ENCODE results near the gene SPATA2.

The SPATA2 gene

DNA sequence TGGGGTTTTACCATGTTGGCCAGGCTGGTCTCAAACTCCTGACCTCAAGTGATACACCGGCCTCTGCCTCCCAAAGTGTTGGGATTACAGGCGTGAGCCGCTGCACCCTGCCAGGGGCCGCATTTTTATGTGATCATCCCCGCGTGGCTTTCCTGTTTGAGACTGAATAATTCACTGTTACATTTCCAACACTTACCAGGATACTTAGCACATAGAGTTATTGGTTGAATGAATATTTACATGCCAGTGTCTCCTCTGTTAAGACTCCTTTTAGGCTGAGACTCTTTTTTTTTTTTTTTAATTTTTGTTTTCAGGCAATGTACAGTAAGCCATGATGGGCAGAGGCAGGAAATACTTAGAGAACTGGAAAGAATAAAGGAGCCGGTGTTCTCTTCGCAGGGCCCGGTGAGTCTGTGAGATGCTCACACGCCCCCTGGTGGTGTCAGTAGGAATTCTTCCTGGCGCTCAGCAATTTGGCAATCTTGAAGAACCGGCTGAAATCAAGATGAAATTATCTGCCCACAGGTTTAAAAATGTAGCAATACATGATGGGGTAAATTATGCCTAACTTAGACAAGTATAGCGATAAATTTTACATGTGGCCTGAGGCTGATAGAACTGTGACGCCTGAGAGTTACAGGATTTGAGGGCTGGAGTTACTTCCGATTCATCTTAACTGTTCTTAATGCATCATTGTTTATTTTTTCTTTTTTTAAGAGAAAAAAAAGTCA, 13.2 kb upstream of the SPATA2 start:
- DNase-seq, result no peak

DNA sequence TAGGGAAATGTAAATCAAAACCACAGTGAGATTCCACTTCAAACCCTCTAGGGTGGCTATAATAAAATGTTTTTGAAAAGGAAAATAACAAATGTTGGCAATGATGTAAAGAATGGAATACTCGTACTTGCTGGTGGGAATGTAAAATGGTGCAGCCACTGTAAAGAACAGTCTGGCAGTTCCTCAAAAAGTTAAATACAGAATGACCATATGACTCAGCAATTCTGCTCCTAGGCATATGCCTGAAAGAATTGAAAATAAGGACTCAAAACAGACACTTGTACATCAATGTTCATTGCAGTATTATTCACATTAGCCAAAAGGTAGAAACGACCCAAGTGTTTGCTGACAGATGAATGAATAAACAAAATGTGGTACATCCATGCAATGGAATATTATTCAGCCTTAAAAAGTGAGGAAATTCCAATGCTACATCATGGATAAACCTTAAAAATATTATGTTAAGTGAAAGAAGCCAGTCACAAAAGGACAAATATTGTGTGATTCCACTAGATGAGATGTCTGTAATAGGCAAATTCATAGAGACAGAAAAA, 10.6 kb upstream of the SPATA2 start:
- DNase-seq, result no peak

DNA sequence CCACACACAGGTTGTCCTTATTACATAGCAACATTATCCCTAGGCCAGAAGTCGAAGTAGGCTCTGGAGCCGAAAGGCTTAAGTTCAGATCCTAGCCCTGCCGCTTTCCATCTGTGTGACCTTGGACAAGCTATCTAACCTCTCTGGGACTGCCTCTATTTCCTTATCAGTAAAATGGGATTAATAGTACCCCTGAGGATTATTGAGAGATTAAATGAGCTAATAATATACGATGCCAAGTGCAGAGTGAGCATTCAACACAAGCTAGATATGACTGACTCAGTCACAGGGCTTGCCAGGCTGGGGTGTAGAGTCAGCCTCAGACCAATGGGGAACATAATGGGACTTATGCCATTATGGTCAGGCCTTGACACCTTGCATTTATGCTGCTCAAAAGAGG, 8.9 kb upstream of the SPATA2 start:
- no peak for DNase-seq

DNA sequence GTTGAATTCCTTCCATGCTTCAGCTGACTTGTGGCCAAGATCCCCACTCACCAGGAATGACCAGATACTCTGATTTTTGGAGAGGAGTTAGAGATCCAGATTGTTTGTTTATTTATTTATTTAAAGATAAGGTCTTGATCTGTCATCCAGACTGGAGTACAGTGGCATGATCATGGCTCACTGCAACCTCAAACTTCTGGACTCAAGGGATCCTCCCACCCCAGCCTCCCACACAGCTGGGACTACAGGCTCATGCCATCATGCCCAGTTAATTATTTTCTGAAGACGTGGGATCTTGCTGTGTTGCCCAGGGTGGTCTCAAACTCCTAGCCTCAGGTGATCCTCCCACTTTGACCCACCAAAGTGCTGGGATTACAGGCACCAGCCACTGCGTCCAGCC, 4.1 kb upstream of the SPATA2 start:
- no peak for DNase-seq

DNA sequence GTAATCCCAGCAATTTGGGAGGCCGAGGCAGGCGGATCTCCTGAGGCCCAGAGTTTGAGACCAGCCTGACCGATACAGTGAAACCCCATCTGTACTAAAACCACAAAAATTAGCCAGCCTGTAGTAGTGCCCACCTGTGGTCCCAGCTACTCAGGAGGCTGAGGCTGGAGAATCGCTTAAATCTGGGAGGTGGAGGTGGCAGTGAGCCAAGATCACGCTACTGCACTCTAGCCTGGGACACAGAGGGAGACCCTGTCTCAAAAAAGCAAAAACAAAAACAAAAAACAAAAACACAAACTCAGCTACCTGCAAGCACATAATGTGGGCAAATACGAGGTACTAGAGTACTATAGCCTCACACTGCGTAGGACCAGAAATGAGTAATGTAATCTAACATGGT, 3.7 kb upstream of the SPATA2 start:
- no peak for DNase-seq

DNA sequence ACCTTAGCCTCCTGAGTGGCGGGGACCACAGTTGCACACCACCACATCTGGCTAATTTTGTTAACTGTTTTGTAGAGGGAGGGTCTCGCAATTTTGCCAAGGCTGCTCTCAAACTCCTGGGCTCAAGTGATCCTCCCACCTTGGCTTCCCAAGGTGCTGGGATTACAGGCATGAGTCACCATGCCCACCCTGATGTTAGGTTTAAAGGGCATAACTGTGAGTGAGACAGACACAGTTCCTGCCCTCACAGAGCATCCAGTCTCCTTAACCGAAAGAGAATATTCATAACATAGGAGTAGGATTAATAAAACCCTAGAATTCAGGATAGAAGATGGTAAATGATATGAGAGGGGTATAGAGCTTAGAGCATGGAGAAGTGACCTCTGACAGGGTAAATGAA, 3.1 kb upstream of the SPATA2 start:
- DNase-seq, result no peak

DNA sequence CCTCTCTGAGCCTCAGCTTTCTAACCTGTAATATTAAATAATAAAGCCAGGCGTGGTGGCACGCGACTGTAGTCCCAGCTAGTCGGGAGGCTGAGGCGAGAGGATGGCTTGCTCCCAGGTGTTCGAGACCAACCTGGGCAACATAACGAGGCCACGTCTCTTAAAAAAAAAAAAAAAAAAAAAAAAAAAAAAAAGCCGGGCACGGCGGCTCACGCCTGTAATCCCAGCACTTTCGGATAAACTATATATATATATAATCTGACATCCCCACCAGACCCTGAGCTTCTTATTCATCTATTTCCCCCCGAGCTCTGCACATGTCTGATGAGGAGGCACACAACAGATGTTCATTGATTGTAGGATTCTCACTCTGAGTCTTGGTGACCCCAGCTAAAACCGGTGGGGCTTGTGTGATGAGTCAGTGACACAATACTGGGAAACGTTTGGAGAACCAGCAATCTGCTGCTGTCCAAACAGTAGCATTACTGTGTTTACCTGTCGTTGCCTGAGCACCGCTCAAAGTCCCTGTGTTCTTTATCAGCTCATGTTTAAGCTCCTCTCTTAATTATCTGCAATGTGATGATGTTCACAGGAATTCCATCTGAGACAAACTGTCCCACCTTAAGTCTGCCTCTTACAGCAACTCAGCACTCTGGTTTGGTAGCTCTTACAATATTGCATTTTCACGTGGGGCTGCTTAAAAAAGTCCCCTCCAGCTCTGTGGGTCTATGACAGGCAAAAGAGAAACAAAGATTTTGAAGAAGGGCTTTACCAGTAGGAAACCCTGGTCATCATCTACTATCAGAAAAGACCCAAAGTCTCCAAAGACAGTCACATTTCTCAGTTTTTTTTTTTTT, 1.0 kb upstream of the SPATA2 start:
- no peak for DNase-seq

DNA sequence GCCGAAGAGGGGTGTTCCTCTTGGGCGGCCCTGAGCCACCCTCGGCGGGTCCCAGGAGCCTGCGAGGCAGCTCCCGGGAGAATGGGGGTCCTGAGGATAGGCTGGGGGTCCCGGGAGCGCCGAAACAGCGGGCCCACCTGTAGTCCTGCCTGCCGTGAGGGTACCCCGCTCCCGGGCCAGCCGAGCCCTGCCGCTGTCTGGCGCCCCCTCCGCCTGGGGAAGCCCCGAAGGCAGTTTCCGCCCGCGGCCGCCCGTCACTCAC, 280 bp downstream of the SPATA2 start:
- DNase-seq, result no peak

DNA sequence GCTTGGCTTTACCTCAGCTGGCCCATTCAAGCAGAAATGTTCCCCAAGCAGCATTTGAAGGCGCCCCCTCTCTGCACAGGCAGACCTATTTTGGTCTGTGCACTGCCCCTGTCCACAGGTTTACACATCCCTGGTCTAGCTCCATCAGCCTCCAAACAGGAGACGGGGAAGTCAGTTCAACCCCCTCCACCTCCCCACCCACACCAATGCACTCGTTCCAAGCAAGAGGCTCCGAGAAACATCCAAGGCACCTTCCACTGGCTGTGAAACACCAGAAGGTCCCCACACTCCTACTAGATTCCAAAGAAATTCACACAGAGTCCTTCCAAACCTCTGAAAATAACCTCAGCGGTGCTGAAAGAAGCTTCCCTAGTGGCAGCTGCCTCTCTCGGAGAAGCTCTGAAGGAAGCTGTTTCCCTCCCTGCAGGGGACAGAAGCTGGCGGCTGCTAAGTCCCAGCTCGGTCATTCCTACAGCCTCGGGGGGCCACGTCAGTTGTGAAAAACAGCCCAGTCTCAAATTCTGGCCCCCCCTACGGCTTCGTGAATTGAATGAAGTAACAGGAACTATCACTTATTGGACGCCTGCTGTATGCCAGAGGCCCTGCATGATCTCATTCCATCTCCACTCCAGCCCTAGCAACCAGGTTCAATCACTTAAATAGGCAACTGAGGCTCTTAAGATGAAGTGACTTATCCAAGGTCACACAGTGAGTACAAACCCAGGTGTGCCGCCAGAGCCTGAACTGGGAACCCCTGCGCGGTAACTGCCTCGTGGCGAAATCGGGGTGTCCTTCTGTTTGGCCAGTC, 815 bp downstream of the SPATA2 start:
- DNase-seq, result no peak

DNA sequence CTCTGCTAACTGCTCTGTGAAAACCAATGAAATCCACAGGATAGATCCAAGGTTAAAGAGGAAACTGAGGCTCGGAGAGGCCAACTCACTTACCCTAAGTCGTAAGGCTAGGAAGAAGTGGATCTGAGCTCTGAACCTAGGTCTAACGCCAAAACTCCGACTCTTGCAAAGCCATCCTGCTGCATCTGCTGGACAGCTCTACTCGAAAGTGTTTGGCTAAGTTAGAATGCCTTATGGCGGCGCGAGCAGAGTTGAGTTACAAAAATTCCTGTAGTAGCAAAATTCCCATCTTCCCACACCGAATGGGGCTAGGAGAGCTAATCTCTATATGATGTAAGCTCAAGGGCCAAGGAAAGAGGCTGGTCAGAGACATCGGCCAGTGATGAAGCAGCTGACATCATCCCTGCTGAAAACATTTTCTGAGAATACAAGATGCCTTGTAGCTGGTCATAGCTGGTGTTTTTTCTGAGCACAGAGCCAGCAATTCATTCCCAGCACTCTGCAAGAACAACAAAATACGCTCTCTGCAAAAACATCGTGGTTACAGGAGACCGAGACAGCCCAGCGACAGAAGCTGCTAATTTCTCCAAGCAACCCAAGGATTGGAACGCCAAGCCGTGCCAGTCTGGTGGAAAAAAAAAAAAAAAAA, 1.8 kb downstream of the SPATA2 start:
- DNase-seq, result no peak

DNA sequence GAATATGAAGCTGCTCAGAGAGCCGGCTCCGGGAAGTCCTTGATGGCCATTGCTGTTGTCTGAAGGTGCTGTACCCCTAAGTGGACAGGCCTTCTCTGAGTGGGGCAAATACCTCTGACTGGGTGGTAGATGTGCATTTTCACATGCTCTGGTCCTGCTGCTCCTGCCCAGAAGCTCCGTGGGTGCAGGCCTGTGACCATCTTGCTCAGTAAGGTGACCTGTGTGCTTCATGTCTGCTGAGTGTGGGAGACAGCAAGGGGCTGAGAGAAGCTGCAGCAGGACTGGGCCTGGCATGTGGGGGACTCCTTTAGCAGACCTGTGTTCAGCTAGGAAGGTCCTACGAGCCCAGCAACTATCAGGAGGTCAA, 5.0 kb downstream of the SPATA2 start:
- DNase-seq, result no peak

DNA sequence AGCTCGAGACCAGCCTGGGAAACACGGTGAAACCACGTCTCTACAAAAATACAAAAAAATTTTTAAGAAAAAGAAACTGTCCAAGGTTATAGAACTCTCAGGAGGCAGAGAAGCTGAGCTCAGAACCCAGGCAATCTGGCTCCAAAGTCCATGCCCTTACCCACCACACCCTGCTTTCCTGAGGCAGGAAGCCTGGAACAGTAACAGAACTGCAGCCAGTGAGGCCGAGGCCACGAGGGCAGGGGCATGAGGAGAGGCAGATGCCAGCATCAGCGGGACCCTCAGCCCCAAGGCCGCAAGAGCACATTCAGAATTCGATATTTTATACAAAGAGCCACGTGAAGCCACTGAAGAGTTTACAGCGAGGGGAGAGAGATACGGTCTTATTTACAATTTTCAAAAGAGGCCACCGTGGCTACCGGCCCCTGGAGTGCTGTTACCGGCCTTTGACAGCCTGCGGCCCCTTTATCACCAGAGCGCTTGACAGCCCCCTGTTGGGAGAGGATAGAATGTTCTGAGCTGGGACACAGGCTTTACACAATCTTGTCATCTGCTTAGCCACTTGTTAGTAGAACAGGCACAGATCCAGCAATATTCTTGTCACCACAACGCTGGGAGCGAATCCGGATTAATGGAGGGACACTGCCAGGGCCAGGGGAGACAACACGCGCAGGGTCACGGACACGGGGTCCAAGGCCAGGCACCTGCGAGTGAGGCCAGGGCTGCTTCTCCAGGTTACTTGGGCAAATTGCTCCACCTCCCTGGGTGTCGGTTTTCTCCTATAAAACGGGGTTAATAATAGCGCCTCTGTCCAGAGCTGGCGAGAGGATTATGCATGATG, 5.6 kb downstream of the SPATA2 start:
- DNase-seq, result no peak

DNA sequence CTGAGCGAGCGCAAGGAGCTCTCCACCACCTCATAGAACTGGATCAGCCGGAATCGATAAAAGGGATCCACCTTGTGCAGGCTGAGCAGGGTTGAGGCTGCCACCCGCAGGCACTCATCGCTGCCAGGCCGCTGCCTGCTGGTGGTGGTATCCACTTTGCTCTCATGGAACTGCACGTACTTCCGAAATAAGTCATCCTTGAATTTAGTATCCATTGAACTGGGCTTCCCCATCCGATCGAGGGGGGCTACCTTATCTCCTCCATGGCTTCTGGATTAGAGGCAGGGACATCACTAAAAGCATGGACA, 7.1 kb downstream of the SPATA2 start:
- no peak for DNase-seq

DNA sequence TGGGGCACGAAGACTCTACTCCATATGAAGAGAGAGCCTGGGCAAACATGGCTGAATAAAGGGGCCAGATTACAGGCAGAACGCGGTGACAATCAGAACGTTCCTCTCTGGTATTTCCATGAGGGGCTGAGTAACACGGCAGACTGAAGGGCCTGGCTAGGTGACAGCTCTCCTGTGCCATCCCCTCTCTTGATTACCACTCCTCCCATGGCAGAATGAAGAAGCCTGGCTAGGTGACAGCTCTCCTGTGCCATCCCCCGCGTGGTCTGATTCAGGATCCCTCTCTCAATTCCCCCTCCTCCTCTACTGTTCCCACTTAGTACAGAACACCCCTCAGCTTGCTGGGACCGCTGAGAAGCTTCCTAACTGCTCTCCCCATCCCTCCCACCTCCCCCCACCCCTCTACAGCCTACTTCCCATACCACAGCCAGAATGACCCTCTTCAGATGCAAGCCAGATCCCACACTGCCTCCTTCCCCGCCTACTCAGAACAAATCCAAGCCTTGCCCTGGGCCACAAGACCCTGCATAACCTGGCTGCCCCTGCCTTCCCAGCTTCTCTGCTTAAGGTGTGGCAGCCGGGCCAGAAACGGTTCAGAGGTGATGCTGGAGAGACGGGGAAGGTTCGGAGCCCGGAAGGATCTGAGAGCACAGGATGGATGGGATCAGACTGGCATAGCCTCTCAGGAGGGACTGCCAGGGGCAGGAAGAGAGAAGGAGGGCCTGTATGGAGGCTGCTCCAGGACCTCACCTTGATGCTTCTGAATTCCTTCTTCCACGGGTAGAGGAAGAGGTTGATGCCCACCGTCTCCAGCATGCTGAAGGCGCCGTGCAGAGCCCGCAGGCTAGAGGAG, 7.7 kb downstream of the SPATA2 start:
- no peak for DNase-seq

DNA sequence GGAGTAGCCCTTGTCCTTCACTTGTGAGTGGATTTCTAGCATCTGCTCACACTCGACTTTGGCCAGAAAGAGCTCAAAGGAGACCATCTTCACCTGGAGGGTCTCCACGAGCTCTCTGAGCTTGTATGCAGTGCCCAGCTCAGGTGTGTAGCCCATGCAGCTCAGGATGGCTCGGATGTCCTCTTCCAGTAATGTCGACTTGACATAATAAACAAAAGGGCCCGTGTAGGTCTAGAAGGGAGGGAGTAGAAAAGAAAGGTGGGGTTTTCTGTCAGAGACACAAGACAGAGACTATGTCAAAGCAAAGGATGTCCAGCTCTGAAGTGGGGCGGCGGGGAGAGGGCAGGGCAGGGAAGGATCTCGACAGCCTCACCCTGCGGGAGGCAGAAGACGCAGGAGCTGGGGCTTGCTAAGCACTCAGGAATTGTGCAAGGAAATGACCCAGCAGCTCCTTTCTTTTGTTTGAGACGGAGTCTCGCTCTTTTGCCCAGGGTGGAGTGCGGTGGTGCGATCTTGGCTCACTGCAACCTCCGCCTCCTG, 8.6 kb downstream of the SPATA2 start:
- no peak for DNase-seq

DNA sequence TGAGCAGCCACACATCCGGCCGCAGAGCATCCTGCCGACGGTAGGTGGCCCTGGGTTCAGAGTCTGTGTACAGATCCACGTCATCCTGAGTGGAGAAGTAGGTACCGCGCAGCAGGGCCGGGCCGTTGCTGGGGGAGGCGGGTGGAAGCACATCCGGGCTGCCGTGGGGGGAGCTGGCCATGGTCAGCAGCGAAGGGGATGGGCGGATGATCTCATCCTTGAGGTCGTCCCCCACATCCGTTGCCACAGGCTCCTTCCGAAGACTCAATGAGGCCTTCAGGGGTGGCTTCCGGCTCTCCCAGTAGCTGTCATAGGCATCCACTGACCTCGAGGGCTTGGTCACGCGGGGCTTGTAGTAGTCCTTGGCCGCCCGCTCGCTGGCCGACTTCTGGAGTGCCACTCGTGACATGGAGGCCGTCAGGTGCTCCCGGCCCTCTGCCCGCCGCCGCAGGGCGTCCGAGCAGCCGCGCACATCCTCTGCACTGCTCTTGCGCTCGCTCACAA, 9.2 kb downstream of the SPATA2 start:
- no peak for DNase-seq

DNA sequence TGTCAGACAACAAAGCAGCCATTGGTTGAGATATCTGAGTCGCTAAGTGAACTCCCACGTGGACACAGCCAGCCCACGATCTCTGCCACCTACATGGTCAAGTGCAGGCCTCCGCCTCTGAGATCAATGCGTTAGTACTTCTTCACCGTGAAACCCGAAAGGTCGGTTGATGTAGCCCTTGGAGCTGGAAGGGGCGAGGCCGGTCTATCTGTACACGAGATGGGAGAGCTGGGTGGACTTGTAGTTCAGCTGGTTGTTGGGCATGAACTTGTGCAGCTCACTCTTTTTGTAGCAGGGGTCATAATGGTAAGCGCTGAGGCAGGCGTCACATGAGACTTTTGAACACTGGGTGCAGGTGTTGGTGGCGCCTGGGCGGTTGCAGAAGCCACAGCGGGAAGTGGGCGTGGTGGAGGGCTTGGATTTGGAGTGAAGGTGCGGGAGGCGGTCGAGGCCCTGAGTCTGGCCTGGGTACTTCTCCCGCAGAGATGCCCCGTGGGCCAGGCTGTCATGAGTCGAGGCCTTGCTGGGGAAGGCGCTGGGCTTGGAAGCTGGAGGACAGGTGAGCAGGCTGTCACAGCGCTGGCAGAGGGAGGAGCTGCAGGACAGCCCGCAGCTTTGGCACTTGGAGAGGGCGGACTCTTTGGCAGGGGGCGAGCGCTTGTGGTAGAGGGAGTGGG, 9.8 kb downstream of the SPATA2 start:
- DNase-seq, result no peak

DNA sequence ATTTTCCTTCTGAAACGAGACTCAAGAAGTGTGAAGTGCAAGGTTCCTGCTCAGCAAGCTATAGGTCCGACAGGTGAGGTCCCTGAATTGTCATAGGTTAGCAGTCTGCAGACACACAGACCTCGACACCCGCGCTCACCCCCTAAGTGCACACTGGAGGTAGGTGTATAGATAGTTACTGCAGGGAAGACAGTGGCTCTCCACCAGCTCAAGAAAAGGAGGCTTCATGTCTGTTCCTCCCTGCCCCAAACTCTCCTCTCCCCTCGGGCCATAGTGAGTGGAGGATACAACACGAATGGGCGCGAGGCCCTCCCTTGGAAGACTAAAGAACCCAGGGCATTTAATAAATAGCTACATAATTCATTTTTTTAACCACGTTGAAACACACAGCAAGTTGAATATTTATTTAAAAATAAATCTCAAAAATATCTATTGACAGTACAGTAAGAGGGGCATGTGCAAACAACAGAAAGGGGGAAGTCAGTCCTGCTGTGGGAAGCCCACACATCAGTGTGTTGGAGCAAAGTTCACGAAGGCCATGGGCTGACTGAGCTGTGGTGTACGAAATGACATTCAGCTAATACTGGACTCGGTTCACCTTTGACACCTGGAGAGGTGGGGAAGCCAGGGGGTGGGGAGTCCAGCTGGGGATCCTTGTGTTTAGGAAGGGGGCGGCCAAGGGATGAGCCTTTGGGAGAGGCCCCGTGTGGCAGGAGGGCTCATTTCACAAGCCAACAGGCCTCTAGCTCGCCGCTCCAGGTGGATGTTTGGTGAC, 10.7 kb downstream of the SPATA2 start:
- no peak for DNase-seq

DNA sequence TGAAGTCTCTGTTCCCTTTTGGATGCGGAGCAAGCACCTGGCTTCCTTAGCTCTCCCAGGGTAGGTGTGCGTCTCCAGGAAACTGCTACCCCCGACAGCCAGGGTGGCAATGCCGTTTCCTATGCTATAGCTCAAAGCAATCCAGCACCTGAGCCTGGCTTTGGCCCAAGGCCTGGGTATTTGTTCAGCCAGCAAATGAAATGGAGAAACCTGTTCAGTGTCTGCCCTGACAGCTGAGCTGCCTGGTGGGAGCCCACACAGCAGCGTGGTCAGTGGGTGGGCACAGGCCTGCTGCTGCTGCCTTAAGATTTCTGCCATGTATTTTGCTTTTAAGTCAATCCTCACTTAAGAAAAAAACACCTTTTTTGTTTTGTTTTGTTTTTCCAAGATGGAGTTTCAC, 13.7 kb downstream of the SPATA2 start:
- no peak for DNase-seq
